IMR-90 (cell line): ENCODE measurements around the gene CNTN4. TPM values are rescaled to one million over a fixed set of nuclear protein-coding genes. Genes with fewer than 3 reads are reported as not detected.

Experiments used
- ATAC-seq: fragments of 200-7000 bp; cut with Tn5 transposase; 2 replicates; pipeline ENCODE4 v1.9.1; 2020; ENCODE audit warnings: low read depth, mild to moderate bottlenecking, moderate library complexity
- BruUV-seq: library from RNA; stranded (reverse); fragments of 400-500 nt; replicated peaks from 2 replicates; lab custom pipeline; 2021; lab: Mats Ljungman, UMichigan
- CTCF ChIA-PET: fragments of 300-600 bp; formaldehyde crosslinking; extraction: SDS; loops from one replicate; lab custom pipeline; 2021; ENCODE audit warnings: antibody characterized with exemption; lab: Yijun Ruan, JAX
- POLR2A ChIA-PET: fragments of 300-600 bp; sonication (Branson Sonifier 250); formaldehyde crosslinking; loops from one replicate; lab custom pipeline; 2022; ENCODE audit warnings: antibody characterized with exemption; ENCODE audit not compliant: unreplicated experiment; lab: Charles Lee
- DNase-seq: peaks from one replicate; pipeline ENCODE4 v3.0.0; 2013
- H2AFZ ChIP-seq: replicated peaks from 2 replicates; pipeline ENCODE3; 2013; ENCODE audit warnings: low read length, mild to moderate bottlenecking; ENCODE audit not compliant: poor library complexity
- H2AK5ac ChIP-seq: 2 replicates; pipeline ENCODE4 v1.6.1; 2013; ENCODE audit warnings: low read depth, low read length, inconsistent platforms
- H2AK9ac ChIP-seq: replicated peaks from 2 replicates; pipeline ENCODE3; 2013; ENCODE audit warnings: mild to moderate bottlenecking, low read depth, low read length, moderate library complexity; ENCODE audit not compliant: poor library complexity
- H2BK120ac ChIP-seq: 2 replicates; pipeline ENCODE4 v1.6.1; 2013; ENCODE audit warnings: low read depth, low read length, inconsistent platforms
- H2BK15ac ChIP-seq: 3 replicates; pipeline ENCODE4 v1.6.1; 2013; ENCODE audit warnings: low read depth, low read length, inconsistent platforms
- H2BK20ac ChIP-seq: 2 replicates; pipeline ENCODE4 v1.6.1; 2013; ENCODE audit warnings: low read depth, mild to moderate bottlenecking, inconsistent platforms, low read length, moderate library complexity
- H2BK5ac ChIP-seq: 2 replicates; pipeline ENCODE4 v1.6.1; 2013; ENCODE audit warnings: mild to moderate bottlenecking, low read depth, low read length, inconsistent platforms; ENCODE audit not compliant: poor library complexity, severe bottlenecking
- H3K14ac ChIP-seq: replicated peaks from 2 replicates; pipeline ENCODE4 v1.6.1; 2013; ENCODE audit warnings: low read depth, low read length, inconsistent platforms
- H3K18ac ChIP-seq: 2 replicates; pipeline ENCODE4 v1.6.1; 2013; ENCODE audit warnings: low read depth, low read length, control low read depth
- H3K23ac ChIP-seq: 2 replicates; pipeline ENCODE4 v1.6.1; 2013; ENCODE audit warnings: low read depth, low read length, inconsistent platforms
- H3K27ac ChIP-seq: 2 replicates; pipeline ENCODE4 v1.5.1; 2013; ENCODE audit warnings: mild to moderate bottlenecking, control low read depth, low read length; ENCODE audit not compliant: insufficient read depth
- H3K27me3 ChIP-seq: 2 replicates; pipeline ENCODE4 v1.6.1; 2013; ENCODE audit warnings: low read length; ENCODE audit not compliant: control insufficient read depth, insufficient read depth
- H3K36me3 ChIP-seq: 2 replicates; pipeline ENCODE4 v1.6.1; 2013; ENCODE audit warnings: low read length, mixed read lengths; ENCODE audit not compliant: control insufficient read depth, insufficient read depth
- H3K4ac ChIP-seq: 2 replicates; pipeline ENCODE4 v1.6.1; 2013; ENCODE audit warnings: low read depth, low read length, inconsistent platforms
- H3K4me1 ChIP-seq: 2 replicates; pipeline ENCODE4 v1.6.1; 2013; ENCODE audit warnings: low read length, mixed read lengths; ENCODE audit not compliant: control insufficient read depth, insufficient read depth
- H3K4me2 ChIP-seq: 2 replicates; pipeline ENCODE4 v1.6.1; 2013; ENCODE audit warnings: low read depth, mild to moderate bottlenecking, control low read depth, low read length, moderate library complexity
- H3K4me3 ChIP-seq: 2 replicates; pipeline ENCODE4 v1.5.1; 2013; ENCODE audit warnings: low read depth, mild to moderate bottlenecking, control low read depth, low read length, moderate library complexity; ENCODE audit not compliant: insufficient read depth
- H3K56ac ChIP-seq: 2 replicates; pipeline ENCODE4 v1.6.1; 2013; ENCODE audit warnings: low read length, inconsistent platforms; ENCODE audit not compliant: insufficient read depth; ENCODE audit errors: extremely low read depth
- H3K79me1 ChIP-seq, 2 experiments: 2 replicates each; pipeline ENCODE4 v1.6.1; 2013; ENCODE audit warnings: low read length in 2 of 2, inconsistent platforms in 1 of 2, low read depth in 1 of 2
- H3K9ac ChIP-seq: 2 replicates; pipeline ENCODE4 v1.6.1; 2013; ENCODE audit warnings: low read depth, low read length, control low read depth
- H3K9me1 ChIP-seq: 2 replicates; pipeline ENCODE4 v1.6.1; 2013; ENCODE audit warnings: low read length, inconsistent platforms; ENCODE audit not compliant: insufficient read depth
- H3K9me3 ChIP-seq: 2 replicates; pipeline ENCODE4 v1.6.1; 2013; ENCODE audit warnings: low read length; ENCODE audit not compliant: control insufficient read depth, insufficient read depth
- H4K20me1 ChIP-seq: 2 replicates; pipeline ENCODE4 v1.6.1; 2013; ENCODE audit warnings: low read length, inconsistent platforms; ENCODE audit not compliant: insufficient read depth
- H4K5ac ChIP-seq: 2 replicates; pipeline ENCODE4 v1.6.1; 2013; ENCODE audit warnings: mild to moderate bottlenecking, low read depth, low read length, control low read depth
- H4K8ac ChIP-seq, 2 experiments: 2 replicates each; pipeline ENCODE4 v1.6.1; 2013; ENCODE audit warnings: low read depth in 2 of 2, low read length in 2 of 2, control low read depth in 1 of 2, inconsistent platforms in 1 of 2
- H4K91ac ChIP-seq: 2 replicates; pipeline ENCODE4 v1.6.1; 2013; ENCODE audit warnings: low read depth, low read length, inconsistent platforms; ENCODE audit not compliant: insufficient read depth
- CTCF ChIP-seq: conservative IDR thresholded peaks from 2 replicates; pipeline ENCODE4 v1.5.1; 2012; ENCODE audit warnings: mild to moderate bottlenecking, low read depth, low read length, improper control_type of control experiment
- MAFK ChIP-seq: IDR thresholded peaks from 2 replicates; pipeline ENCODE4 v1.6.1; 2012; ENCODE audit warnings: low read depth, low read length, improper control_type of control experiment
- SMC3 ChIP-seq: fragments of 150-350 bp; IDR thresholded peaks from 2 replicates; pipeline ENCODE4 v1.6.1; 2016; ENCODE audit warnings: low read depth, mild to moderate bottlenecking, antibody characterized with exemption, low read length, moderate library complexity
- WGBS, 2 experiments: methylation state at CpG; one replicate each; pipeline versions ENCODE4 v1.1.5 to v1.1.7; 2013; ENCODE audit warnings: missing lambda C conversion rate in 2 of 2; ENCODE audit not compliant: insufficient read length in 1 of 2; ENCODE audit errors: extremely low coverage in 2 of 2; 5-methylcytosine and 5-hydroxymethylcytosine counted together
- dilution Hi-C: fragments of 300-500 bp; cut with HindIII; formaldehyde crosslinking; loops from one replicate; pipeline ENCODE4 v1.14.3; 2018; ENCODE audit warnings: low sequenced_read_pairs; ENCODE audit not compliant: unreplicated experiment
- in situ Hi-C: fragments of 300-500 bp; cut with MboI; formaldehyde crosslinking; loops from 3 replicates; pipeline ENCODE4 v1.14.3; 2019; ENCODE audit warnings: low sequenced_read_pairs, inconsistent platforms, mixed read lengths
- intact Hi-C: fragments of 100-400 bp; cut with micrococcal nuclease; formaldehyde crosslinking; loops from 2 replicates; pipeline ENCODE4 v1.10.0; 2022
- polyA plus RNA-seq, 3 experiments: library from polyadenylated mRNA; depleted of rRNA; stranded (reverse); fragments of >200 nt; gene quantifications; 2 replicates each; pipeline ENCODE4 v1.2.3, GENCODE V29; 2012; ENCODE audit warnings: low replicate concordance in 1 of 3
- total RNA-seq: library from RNA; depleted of rRNA; stranded (reverse); fragments of >200 nt; gene quantifications from 2 replicates; pipeline ENCODE4 v1.2.3, GENCODE V29; 2012

CNTN4 gene
- total and polyA plus RNA-seq, 2 of the 4 experiments (the other 2 are of a cell fraction): under 0.01 TPM; not detected in 1

- ATAC-seq (no peak), DNase-seq (no peak)
- no peak overlapping the region for H3K9ac ChIP-seq
- no TSS peak for BruUV-seq
- no peaks in the 10 kb centered on the region for H3K4me1 ChIP-seq
- no peak overlapping the region for H3K4ac ChIP-seq
- no peaks in the 10 kb centered on the region for H3K27me3 ChIP-seq
- no peak overlapping the region for H3K4me3 ChIP-seq
- WGBS, 2 experiments: no CpG with 5 or more reads among the region's 2 CpGs
- H3K9me1 ChIP-seq: no peaks in the 10 kb centered on the region
- H4K20me1 ChIP-seq: no peaks in the 10 kb centered on the region
- no peak overlapping the region for H3K18ac ChIP-seq
- H4K5ac ChIP-seq: no peak overlapping the region
- H3K4me2 ChIP-seq: no peak overlapping the region
- no peak overlapping the region for H2BK20ac ChIP-seq
- no peak overlapping the region for H2AFZ ChIP-seq
- no peak overlapping the region for H3K23ac ChIP-seq
- H3K14ac ChIP-seq: no peak overlapping the region
- no peak overlapping the region for H2BK120ac ChIP-seq
- intact Hi-C loops (no loop called here), in situ Hi-C loops (no loop called here), dilution Hi-C loops (no loop called here)
- no peak overlapping the region for H2AK9ac ChIP-seq
- TF ChIP-seq MAFK (peak; percentile 75), CTCF (no peak), SMC3 (no peak)
- H3K36me3 ChIP-seq: no peaks in the 10 kb centered on the region
- no peak overlapping the region for H4K91ac ChIP-seq
- ChIA-PET CTCF (no interaction called here), POLR2A (no interaction called here)
- no peaks in the 10 kb centered on the region for H3K79me1 ChIP-seq
- no peak overlapping the region for H3K27ac ChIP-seq
- no peak overlapping the region for H2AK5ac ChIP-seq
- no peak overlapping the region for H2BK5ac ChIP-seq
- H3K9me3 ChIP-seq: no peaks in the 10 kb centered on the region
- no peak overlapping the region for H2BK15ac ChIP-seq
- no peak overlapping the region for H3K56ac ChIP-seq
- no peak overlapping the region for H4K8ac ChIP-seq
These were observed 437.9 kb downstream of the CNTN4 start for GRCh38 chr3:2536575-2536974.
